Duodenal mucosa (tissue), 2 donors: Measurements from ENCODE around the gene HHATL.

Experiments
- H3K27ac ChIP-seq: one replicate; pipeline ENCODE4 v1.7.0; 2013; ENCODE audit warnings: low read depth, low read length
- H3K27me3 ChIP-seq, 2 donors: one replicate each; pipeline ENCODE4 v1.7.0; 2013; ENCODE audit warnings: low read length in 2 of 2, control low read depth in 1 of 2; ENCODE audit not compliant: insufficient read depth in 2 of 2, control insufficient read depth in 1 of 2
- H3K36me3 ChIP-seq, 2 donors: one replicate each; pipeline ENCODE4 v1.7.0; 2013; ENCODE audit warnings: low read length in 2 of 2, control low read depth in 1 of 2; ENCODE audit not compliant: insufficient read depth in 2 of 2, control insufficient read depth in 1 of 2
- H3K4me1 ChIP-seq, 2 donors: one replicate each; pipeline ENCODE4 v1.7.0; 2013; ENCODE audit warnings: low read length in 2 of 2, control low read depth in 1 of 2; ENCODE audit not compliant: insufficient read depth in 2 of 2, control insufficient read depth in 1 of 2
- H3K4me3 ChIP-seq, 2 donors: one replicate each; pipeline ENCODE4 v1.7.0; 2013; ENCODE audit warnings: low read length in 2 of 2, low read depth in 1 of 2
- H3K9ac ChIP-seq, 2 donors: one replicate each; pipeline ENCODE4 v1.7.0; 2013; ENCODE audit warnings: low read length in 2 of 2, low read depth in 1 of 2
- H3K9me3 ChIP-seq, 2 donors: one replicate each; pipeline ENCODE4 v1.7.0; 2013; ENCODE audit warnings: low read length in 2 of 2, control low read depth in 1 of 2; ENCODE audit not compliant: control insufficient read depth in 1 of 2

The HHATL gene

DNA sequence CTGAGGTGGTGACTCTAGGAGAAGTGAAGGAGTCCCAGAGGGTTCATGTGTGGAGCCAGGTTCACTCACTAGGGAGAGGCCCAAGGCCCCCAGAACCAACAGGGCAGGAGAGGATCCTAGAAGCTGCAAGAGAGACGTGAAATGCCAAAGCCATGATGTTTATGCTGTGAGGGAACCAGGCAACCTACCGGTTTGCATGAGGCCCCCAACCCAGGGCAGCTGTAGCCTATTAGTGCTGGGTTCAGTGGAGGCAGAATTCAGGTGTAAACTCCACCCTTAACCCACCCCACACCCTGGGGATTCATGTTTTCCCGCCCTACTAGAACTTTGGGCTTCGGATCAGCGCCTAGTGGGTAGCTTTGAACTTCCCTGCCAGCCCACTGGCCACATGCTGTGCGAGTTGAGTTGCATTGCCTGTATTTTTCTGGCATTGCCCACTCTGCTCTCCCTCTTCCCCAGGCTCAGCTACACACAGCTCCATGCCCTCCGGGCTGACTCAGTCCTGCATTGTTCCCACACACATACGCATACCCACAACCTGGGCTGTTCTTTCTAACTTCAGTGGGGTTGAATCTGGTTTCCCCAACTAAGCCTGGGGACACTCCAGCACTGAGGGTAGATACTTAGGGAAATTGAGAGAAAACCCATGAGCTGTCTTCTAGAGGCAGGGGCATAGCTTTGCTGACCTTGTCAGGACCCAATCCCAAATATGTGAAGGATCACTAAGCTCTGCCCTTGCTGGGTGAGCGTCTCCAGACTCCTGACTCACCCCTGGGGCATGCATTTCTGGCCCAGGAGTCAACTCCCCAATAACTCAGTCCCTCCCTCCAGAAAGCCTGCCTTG is 51.1 kb downstream of the HHATL start:
- Histone ChIP-seq H3K27ac (no peak overlapping the region), H3K9ac (no peak overlapping the region)

DNA sequence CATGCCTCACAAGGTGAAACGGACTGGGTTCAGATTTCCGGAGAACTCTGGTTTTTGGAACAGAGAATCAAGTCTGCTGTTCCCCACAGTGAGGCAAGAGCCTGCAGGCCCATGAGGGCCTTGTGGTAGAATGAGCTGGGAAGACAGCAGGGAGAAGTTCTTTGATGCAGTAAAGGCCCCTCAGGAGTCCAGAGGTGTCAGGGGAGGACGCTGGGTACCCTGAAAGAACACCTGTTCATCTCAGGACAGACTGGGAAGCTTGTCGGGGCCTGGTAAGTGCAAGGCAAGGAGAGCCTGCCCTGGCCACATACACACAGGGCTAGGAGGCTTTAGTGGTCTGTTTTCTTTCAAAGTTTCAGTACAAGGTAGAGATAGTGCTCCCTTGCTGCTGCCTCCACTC is 52.8 kb downstream of the HHATL start:
- H3K9me3 ChIP-seq: no peaks in the 10 kb centered on the region
- no peak overlapping the region for H3K27ac ChIP-seq
- H3K9ac ChIP-seq: no peak overlapping the region
- H3K27me3 ChIP-seq: no peaks in the 10 kb centered on the region
- H3K4me1 ChIP-seq: peaks cover 19 to 22% of the 10 kb centered on the region in 2 donors
- H3K4me3 ChIP-seq: no peak overlapping the region
- peaks cover 20 to 39% of the 10 kb centered on the region in 2 donors for H3K36me3 ChIP-seq

More for the DNA sequence above, 51.1 kb downstream of the HHATL start:
- Histone ChIP-seq H3K27me3 (no peaks in the 10 kb centered on the region), H3K4me3 (no peak overlapping the region), H3K36me3 (peaks cover 11 to 22% of the 10 kb centered on the region in 2 donors), H3K4me1 (peaks cover 19 to 26% of the 10 kb centered on the region in 2 donors), H3K9me3 (no peaks in the 10 kb centered on the region)

DNA sequence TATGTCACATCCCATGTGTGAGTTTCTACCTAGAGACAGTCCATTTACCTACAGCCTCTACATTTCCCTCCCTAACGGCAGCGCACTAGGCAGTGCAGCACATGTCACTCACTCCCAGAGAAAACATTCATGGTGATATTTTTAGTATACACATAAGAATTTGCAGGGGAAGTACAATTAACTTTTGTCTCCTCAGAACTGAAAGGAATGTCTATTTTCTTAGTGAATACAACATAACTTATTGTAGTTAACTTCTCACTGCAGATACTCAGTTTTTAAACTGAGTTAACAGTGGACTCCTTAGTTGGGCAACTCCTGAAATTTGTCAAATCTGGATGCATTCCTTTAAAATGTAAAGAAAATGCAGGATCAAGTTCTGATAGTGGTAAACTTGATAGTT is 53.6 kb downstream of the HHATL start:
- Histone ChIP-seq H3K4me1 (peaks cover 19 to 22% of the 10 kb centered on the region in 2 donors), H3K4me3 (no peak overlapping the region), H3K27me3 (no peaks in the 10 kb centered on the region), H3K27ac (no peak overlapping the region), H3K9ac (no peak overlapping the region), H3K36me3 (peaks cover 26 to 45% of the 10 kb centered on the region in 2 donors), H3K9me3 (no peaks in the 10 kb centered on the region)

DNA sequence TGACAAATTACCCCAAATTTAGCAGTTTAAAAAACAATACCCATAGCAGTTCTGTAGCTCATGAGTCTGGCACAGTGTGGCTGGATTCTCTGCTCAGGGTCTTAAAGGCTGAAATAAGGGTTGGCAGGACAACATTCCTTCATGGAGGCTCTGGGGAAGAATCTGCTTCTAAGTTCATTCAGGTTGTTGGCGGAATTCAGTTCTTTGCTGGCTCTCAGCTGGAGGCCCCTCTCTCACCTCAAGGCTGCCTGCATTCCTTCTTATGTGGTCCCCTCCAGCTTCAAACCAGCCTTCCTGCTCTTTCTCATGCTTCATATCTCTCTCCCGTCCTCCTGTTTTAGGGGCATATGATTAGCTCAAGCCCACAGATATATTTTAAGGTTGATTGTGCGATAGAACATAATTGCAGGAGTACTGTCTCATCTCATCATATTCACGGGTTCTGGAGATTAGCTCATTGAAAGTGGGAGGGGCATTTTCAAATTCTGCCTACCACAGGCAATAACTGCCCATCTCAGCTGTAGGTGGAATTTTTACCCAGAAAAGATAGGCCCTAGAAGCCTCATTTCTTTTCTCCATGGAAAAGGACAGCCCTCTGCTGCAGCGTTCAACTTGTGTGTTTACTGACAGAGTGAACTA is 54.7 kb downstream of the HHATL start:
- peaks cover 10 to 12% of the 10 kb centered on the region in 2 donors for H3K4me1 ChIP-seq
- H3K9ac ChIP-seq: no peak overlapping the region
- no peaks in the 10 kb centered on the region for H3K9me3 ChIP-seq
- H3K4me3 ChIP-seq: no peak overlapping the region
- no peaks in the 10 kb centered on the region for H3K27me3 ChIP-seq
- no peak overlapping the region for H3K27ac ChIP-seq
- H3K36me3 ChIP-seq: peaks cover 37 to 56% of the 10 kb centered on the region in 2 donors
